Common myeloid progenitor, CD34-positive (primary cell): ENCODE measurements around the gene GOLGA1.

ENCODE experiments used
- CTCF ChIA-PET: fragments of 350-600 bp; sonication (Branson Sonifier 250); formaldehyde crosslinking; loops from one replicate; lab custom pipeline; 2021; ENCODE audit warnings: antibody characterized with exemption; lab: Charles Lee
- POLR2A ChIA-PET: fragments of 350-600 bp; sonication (Branson Sonifier 250); formaldehyde crosslinking; loops from one replicate; lab custom pipeline; 2021; ENCODE audit warnings: antibody characterized with exemption; lab: Charles Lee
- DNase-seq, 3 donors: peaks; one replicate each; pipeline versions ENCODE4 v3.0.0 to v3.0.0-alpha.2; 2013
- H3K27ac ChIP-seq, 2 experiments: 1 replicate in 1 of 2; 2 replicates in 1 of 2; pipeline ENCODE4 v1.7.0; 2013; ENCODE audit warnings: inconsistent platforms in 2 of 2, low read length in 2 of 2, mild to moderate bottlenecking in 2 of 2, low read depth in 1 of 2, moderate library complexity in 1 of 2; ENCODE audit not compliant: severe bottlenecking in 2 of 2, insufficient read depth in 1 of 2, poor library complexity in 1 of 2
- H3K27me3 ChIP-seq, 5 experiments: replicated peaks in 2 of 5; 1 replicate in 3 of 5; 2 replicates in 2 of 5; pipeline versions ENCODE4 v1.6.1 to v1.7.0; 2013; ENCODE audit warnings: low read length in 4 of 5, mild to moderate bottlenecking in 2 of 5, moderate library complexity in 2 of 5, inconsistent platforms in 1 of 5; ENCODE audit not compliant: insufficient read depth in 5 of 5, control insufficient read depth in 4 of 5
- H3K36me3 ChIP-seq, 4 experiments: 1 replicate in 2 of 4; 2 replicates in 2 of 4; pipeline versions ENCODE4 v1.6.1 to v1.7.0; 2013; ENCODE audit warnings: low read length in 3 of 4, control low read depth in 1 of 4, mild to moderate bottlenecking in 1 of 4; ENCODE audit not compliant: control insufficient read depth in 4 of 4, insufficient read depth in 4 of 4
- H3K4me1 ChIP-seq, 4 experiments: 1 replicate in 3 of 4; 2 replicates in 1 of 4; pipeline versions ENCODE4 v1.6.1 to v1.7.1; 2013; ENCODE audit warnings: low read length in 3 of 4, mild to moderate bottlenecking in 3 of 4, control low read depth in 1 of 4, inconsistent platforms in 1 of 4, moderate library complexity in 1 of 4; ENCODE audit not compliant: control insufficient read depth in 4 of 4, insufficient read depth in 4 of 4; ENCODE audit errors: control extremely low read depth in 1 of 4
- H3K4me3 ChIP-seq, 7 experiments: 1 replicate in 4 of 7; 2 replicates in 3 of 7; pipeline versions ENCODE4 v1.5.1 to v1.7.0; 2013; ENCODE audit warnings: mild to moderate bottlenecking in 7 of 7, low read length in 6 of 7, moderate library complexity in 6 of 7, inconsistent platforms in 2 of 7, low read depth in 2 of 7, control low read depth in 1 of 7; ENCODE audit not compliant: insufficient read depth in 4 of 7, control insufficient read depth in 1 of 7; ENCODE audit errors: extremely low read depth in 1 of 7
- H3K9me3 ChIP-seq, 5 experiments: 1 replicate in 4 of 5; 2 replicates in 1 of 5; pipeline versions ENCODE4 v1.6.1 to v1.7.1; 2013; ENCODE audit warnings: low read length in 4 of 5, mild to moderate bottlenecking in 2 of 5, inconsistent platforms in 1 of 5, low read depth in 1 of 5, moderate library complexity in 1 of 5; ENCODE audit not compliant: control insufficient read depth in 4 of 5, insufficient read depth in 2 of 5; ENCODE audit errors: control extremely low read depth in 1 of 5
- WGBS: methylation state at CpG from one replicate; pipeline ENCODE4 v1.1.5; 2013; ENCODE audit not compliant: insufficient coverage; 5-methylcytosine and 5-hydroxymethylcytosine counted together

GOLGA1 gene

GRCh38 chr9:124879226-124879625 is 61.7 kb downstream of the GOLGA1 start:
- Histone ChIP-seq H3K9me3 (no peaks in the 10 kb centered on the region), H3K4me3 (no peak overlapping the region), H3K27ac (no peak overlapping the region), H3K27me3 (no peaks in the 10 kb centered on the region), H3K36me3 (peaks cover 8 to 88% (median 68%) of the 10 kb centered on the region in 4 experiments), H3K4me1 (no peaks in the 10 kb centered on the region)
- POLR2A ChIA-PET, result interaction anchor here (0.6 kb wide), 1 partner anchor 472 kb away, joined by 4 read pairs; no protein-coding TSS in a partner anchor
- 94% methylated on average over 10 of the region's 10 CpGs for WGBS
- no peak for DNase-seq
- CTCF ChIA-PET, result interaction anchor here (0.9 to 2.4 kb wide), 4 partner anchors 12 to 27 kb away, joined by 3 to 9 read pairs (median 8); no protein-coding TSS in a partner anchor

GRCh38 chr9:124878518-124878917 is 62.4 kb downstream of the GOLGA1 start:
- DNase-seq, result no peak
- no peaks in the 10 kb centered on the region for H3K9me3 ChIP-seq
- H3K4me3 ChIP-seq, result no peak overlapping the region
- H3K27ac ChIP-seq, result no peak overlapping the region
- WGBS, result 99% methylated on average over 6 of the region's 6 CpGs
- H3K36me3 ChIP-seq, result peaks cover 9 to 90% (median 75%) of the 10 kb centered on the region in 4 experiments
- H3K4me1 ChIP-seq, result no peaks in the 10 kb centered on the region
- ChIA-PET CTCF (interaction anchor here (0.7 to 2.4 kb wide), 8 partner anchors 13 to 106 kb away, joined by 3 to 9 read pairs (median 5); partner anchors contain the start of genes OLFML2A and RPL35), POLR2A (interaction anchor here (0.6 kb wide), 1 partner anchor 473 kb away, joined by 4 read pairs; no protein-coding TSS in a partner anchor)
- H3K27me3 ChIP-seq, result no peaks in the 10 kb centered on the region

- Histone ChIP-seq H3K36me3 (peaks cover 11 to 95% (median 79%) of the 10 kb centered on the region in 4 experiments), H3K27ac (no peak overlapping the region), H3K9me3 (no peaks in the 10 kb centered on the region), H3K4me3 (no peak overlapping the region), H3K4me1 (no peaks in the 10 kb centered on the region), H3K27me3 (no peaks in the 10 kb centered on the region)
- no CpG with 5 or more reads among the region's 1 CpG for WGBS
- DNase-seq, result no peak
- ChIA-PET POLR2A (interaction anchor here (1.8 kb wide), 1 partner anchor 17 kb away, joined by 8 read pairs; the partner anchor contains the start of gene RPL35), CTCF (interaction anchor here (0.7 to 2.4 kb wide), 10 partner anchors 14 to 105 kb away, joined by 3 to 9 read pairs (median 4); partner anchors contain the start of genes OLFML2A and RPL35)
Measured at GRCh38 chr9:124878021-124878420, 62.9 kb downstream of the GOLGA1 start.

GRCh38 chr9:124877021-124877782 is 63.7 kb downstream of the GOLGA1 start:
- Histone ChIP-seq H3K36me3 (peaks cover 9 to 94% (median 76%) of the 10 kb centered on the region in 4 experiments), H3K4me1 (no peaks in the 10 kb centered on the region), H3K9me3 (no peaks in the 10 kb centered on the region), H3K27ac (no peak overlapping the region), H3K4me3 (no peak overlapping the region), H3K27me3 (no peaks in the 10 kb centered on the region)
- no peak for DNase-seq
- 98% methylated on average over 12 of the region's 14 CpGs for WGBS
- POLR2A ChIA-PET, result interaction anchor here (1.8 kb wide), 1 partner anchor 16 kb away, joined by 8 read pairs; the partner anchor contains the start of gene RPL35
- CTCF ChIA-PET, result interaction anchor here (0.8 to 2.4 kb wide), 9 partner anchors 14 to 100 kb away, joined by 3 to 9 read pairs (median 4); partner anchors contain the start of genes ARPC5L, OLFML2A and RPL35

GRCh38 chr9:124875501-124875900 is 65.4 kb downstream of the GOLGA1 start:
- WGBS, result 97% methylated on average over 4 of the region's 6 CpGs
- no peak overlapping the region for H3K4me3 ChIP-seq
- H3K36me3 ChIP-seq, result peaks cover 9 to 84% (median 65%) of the 10 kb centered on the region in 4 experiments

GRCh38 chr9:124873664-124874063 is 67.2 kb downstream of the GOLGA1 start:
- no peaks in the 10 kb centered on the region for H3K27me3 ChIP-seq
- H3K9me3 ChIP-seq, result no peaks in the 10 kb centered on the region
- H3K4me1 ChIP-seq, result peaks cover 6 to 23% (median 21%) of the 10 kb centered on the region in 4 experiments
- DNase-seq, result no peak
- CTCF ChIA-PET, result interaction anchor here (0.6 to 1.4 kb wide), 2 partner anchors 34 to 107 kb away, joined by 3 to 4 read pairs; no protein-coding TSS in a partner anchor
- peaks cover 3 to 70% (median 53%) of the 10 kb centered on the region in 4 experiments for H3K36me3 ChIP-seq
- H3K27ac ChIP-seq, result peak overlapping the region in 1 of 2 experiments; percentile 23
- 95% methylated on average over 13 of the region's 14 CpGs for WGBS
- H3K4me3 ChIP-seq, result no peak overlapping the region
- POLR2A ChIA-PET, result interaction anchor here (1.2 kb wide), 1 partner anchor 11 kb away, joined by 3 read pairs; no protein-coding TSS in a partner anchor

More at GRCh38 chr9:124875501-124875900, 65.4 kb downstream of the GOLGA1 start:
- Histone ChIP-seq H3K4me1 (peaks cover 0 to 14% (median 14%) of the 10 kb centered on the region in 4 experiments), H3K9me3 (no peaks in the 10 kb centered on the region), H3K27ac (no peak overlapping the region), H3K27me3 (no peaks in the 10 kb centered on the region)
- CTCF ChIA-PET, result interaction anchor here (1.3 kb wide), 1 partner anchor 18 kb away, joined by 3 read pairs; no protein-coding TSS in a partner anchor
- DNase-seq, result no peak
- POLR2A ChIA-PET, result interaction anchor here (0.9 kb wide), 1 partner anchor 275 kb away, joined by 3 read pairs; no protein-coding TSS in a partner anchor
